IMR-90 (cell line): ENCODE measurements around the gene ZNF541. TPM values are rescaled to one million over a fixed set of nuclear protein-coding genes. Genes with fewer than 3 reads are reported as not detected.

Source experiments
- ATAC-seq: fragments of 200-7000 bp; cut with Tn5 transposase; 2 replicates; pipeline ENCODE4 v1.9.1; 2020; ENCODE audit warnings: low read depth, mild to moderate bottlenecking, moderate library complexity
- BruUV-seq: library from RNA; stranded (reverse); fragments of 400-500 nt; replicated peaks from 2 replicates; lab custom pipeline; 2021; lab: Mats Ljungman, UMichigan
- CTCF ChIA-PET: fragments of 300-600 bp; formaldehyde crosslinking; extraction: SDS; loops from one replicate; lab custom pipeline; 2021; ENCODE audit warnings: antibody characterized with exemption; lab: Yijun Ruan, JAX
- POLR2A ChIA-PET: fragments of 300-600 bp; sonication (Branson Sonifier 250); formaldehyde crosslinking; loops from one replicate; lab custom pipeline; 2022; ENCODE audit warnings: antibody characterized with exemption; ENCODE audit not compliant: unreplicated experiment; lab: Charles Lee
- DNase-seq: peaks from one replicate; pipeline ENCODE4 v3.0.0; 2013
- H2AFZ ChIP-seq: replicated peaks from 2 replicates; pipeline ENCODE3; 2013; ENCODE audit warnings: low read length, mild to moderate bottlenecking; ENCODE audit not compliant: poor library complexity
- H2AK5ac ChIP-seq: 2 replicates; pipeline ENCODE4 v1.6.1; 2013; ENCODE audit warnings: low read depth, low read length, inconsistent platforms
- H2AK9ac ChIP-seq: replicated peaks from 2 replicates; pipeline ENCODE3; 2013; ENCODE audit warnings: mild to moderate bottlenecking, low read depth, low read length, moderate library complexity; ENCODE audit not compliant: poor library complexity
- H2BK120ac ChIP-seq: 2 replicates; pipeline ENCODE4 v1.6.1; 2013; ENCODE audit warnings: low read depth, low read length, inconsistent platforms
- H2BK15ac ChIP-seq: 3 replicates; pipeline ENCODE4 v1.6.1; 2013; ENCODE audit warnings: low read depth, low read length, inconsistent platforms
- H2BK20ac ChIP-seq: 2 replicates; pipeline ENCODE4 v1.6.1; 2013; ENCODE audit warnings: low read depth, mild to moderate bottlenecking, inconsistent platforms, low read length, moderate library complexity
- H2BK5ac ChIP-seq: 2 replicates; pipeline ENCODE4 v1.6.1; 2013; ENCODE audit warnings: mild to moderate bottlenecking, low read depth, low read length, inconsistent platforms; ENCODE audit not compliant: poor library complexity, severe bottlenecking
- H3K14ac ChIP-seq: replicated peaks from 2 replicates; pipeline ENCODE4 v1.6.1; 2013; ENCODE audit warnings: low read depth, low read length, inconsistent platforms
- H3K18ac ChIP-seq: 2 replicates; pipeline ENCODE4 v1.6.1; 2013; ENCODE audit warnings: low read depth, low read length, control low read depth
- H3K23ac ChIP-seq: 2 replicates; pipeline ENCODE4 v1.6.1; 2013; ENCODE audit warnings: low read depth, low read length, inconsistent platforms
- H3K27ac ChIP-seq: 2 replicates; pipeline ENCODE4 v1.5.1; 2013; ENCODE audit warnings: mild to moderate bottlenecking, control low read depth, low read length; ENCODE audit not compliant: insufficient read depth
- H3K27me3 ChIP-seq: 2 replicates; pipeline ENCODE4 v1.6.1; 2013; ENCODE audit warnings: low read length; ENCODE audit not compliant: control insufficient read depth, insufficient read depth
- H3K36me3 ChIP-seq: 2 replicates; pipeline ENCODE4 v1.6.1; 2013; ENCODE audit warnings: low read length, mixed read lengths; ENCODE audit not compliant: control insufficient read depth, insufficient read depth
- H3K4ac ChIP-seq: 2 replicates; pipeline ENCODE4 v1.6.1; 2013; ENCODE audit warnings: low read depth, low read length, inconsistent platforms
- H3K4me1 ChIP-seq: 2 replicates; pipeline ENCODE4 v1.6.1; 2013; ENCODE audit warnings: low read length, mixed read lengths; ENCODE audit not compliant: control insufficient read depth, insufficient read depth
- H3K4me2 ChIP-seq: 2 replicates; pipeline ENCODE4 v1.6.1; 2013; ENCODE audit warnings: low read depth, mild to moderate bottlenecking, control low read depth, low read length, moderate library complexity
- H3K4me3 ChIP-seq: 2 replicates; pipeline ENCODE4 v1.5.1; 2013; ENCODE audit warnings: low read depth, mild to moderate bottlenecking, control low read depth, low read length, moderate library complexity; ENCODE audit not compliant: insufficient read depth
- H3K56ac ChIP-seq: 2 replicates; pipeline ENCODE4 v1.6.1; 2013; ENCODE audit warnings: low read length, inconsistent platforms; ENCODE audit not compliant: insufficient read depth; ENCODE audit errors: extremely low read depth
- H3K79me1 ChIP-seq, 2 experiments: 2 replicates each; pipeline ENCODE4 v1.6.1; 2013; ENCODE audit warnings: low read length in 2 of 2, inconsistent platforms in 1 of 2, low read depth in 1 of 2
- H3K9ac ChIP-seq: 2 replicates; pipeline ENCODE4 v1.6.1; 2013; ENCODE audit warnings: low read depth, low read length, control low read depth
- H3K9me1 ChIP-seq: 2 replicates; pipeline ENCODE4 v1.6.1; 2013; ENCODE audit warnings: low read length, inconsistent platforms; ENCODE audit not compliant: insufficient read depth
- H3K9me3 ChIP-seq: 2 replicates; pipeline ENCODE4 v1.6.1; 2013; ENCODE audit warnings: low read length; ENCODE audit not compliant: control insufficient read depth, insufficient read depth
- H4K20me1 ChIP-seq: 2 replicates; pipeline ENCODE4 v1.6.1; 2013; ENCODE audit warnings: low read length, inconsistent platforms; ENCODE audit not compliant: insufficient read depth
- H4K5ac ChIP-seq: 2 replicates; pipeline ENCODE4 v1.6.1; 2013; ENCODE audit warnings: mild to moderate bottlenecking, low read depth, low read length, control low read depth
- H4K8ac ChIP-seq, 2 experiments: 2 replicates each; pipeline ENCODE4 v1.6.1; 2013; ENCODE audit warnings: low read depth in 2 of 2, low read length in 2 of 2, control low read depth in 1 of 2, inconsistent platforms in 1 of 2
- H4K91ac ChIP-seq: 2 replicates; pipeline ENCODE4 v1.6.1; 2013; ENCODE audit warnings: low read depth, low read length, inconsistent platforms; ENCODE audit not compliant: insufficient read depth
- BHLHE40 ChIP-seq: fragments of 150-350 bp; IDR thresholded peaks from 2 replicates; pipeline ENCODE4 v1.6.1; 2016; ENCODE audit warnings: mild to moderate bottlenecking, low read depth, low read length
- CEBPB ChIP-seq: IDR thresholded peaks from 2 replicates; pipeline ENCODE4 v1.6.1; 2012; ENCODE audit warnings: low read depth, low read length, improper control_type of control experiment
- CHD1 ChIP-seq: IDR thresholded peaks from 2 replicates; pipeline ENCODE4 v1.6.1; 2012; ENCODE audit warnings: low read depth, low read length, improper control_type of control experiment
- CTCF ChIP-seq: conservative IDR thresholded peaks from 2 replicates; pipeline ENCODE4 v1.5.1; 2012; ENCODE audit warnings: mild to moderate bottlenecking, low read depth, low read length, improper control_type of control experiment
- FOS ChIP-seq: fragments of 150-350 bp; IDR thresholded peaks from 2 replicates; pipeline ENCODE4 v1.6.1; 2016; ENCODE audit warnings: low read depth, low read length
- MAFK ChIP-seq: IDR thresholded peaks from 2 replicates; pipeline ENCODE4 v1.6.1; 2012; ENCODE audit warnings: low read depth, low read length, improper control_type of control experiment
- MXI1 ChIP-seq: IDR thresholded peaks from 2 replicates; pipeline ENCODE4 v1.6.1; 2012; ENCODE audit warnings: low read depth, mild to moderate bottlenecking, low read length, moderate library complexity, borderline replicate concordance
- NFE2L2 ChIP-seq: fragments of 150-350 bp; IDR thresholded peaks from 2 replicates; pipeline ENCODE4 v1.6.1; 2016; ENCODE audit warnings: low read depth, mild to moderate bottlenecking, low read length
- POLR2A ChIP-seq: IDR thresholded peaks from 2 replicates; pipeline ENCODE4 v1.6.1; 2012; ENCODE audit warnings: mild to moderate bottlenecking, low read depth, low read length
- RAD21 ChIP-seq: IDR thresholded peaks from 2 replicates; pipeline ENCODE4 v1.6.1; 2012; ENCODE audit warnings: low read length, improper control_type of control experiment
- RCOR1 ChIP-seq: IDR thresholded peaks from 2 replicates; pipeline ENCODE4 v1.6.1; 2012; ENCODE audit warnings: mild to moderate bottlenecking, low read length, improper control_type of control experiment; ENCODE audit not compliant: insufficient replicate concordance
- RFX5 ChIP-seq: IDR thresholded peaks from 2 replicates; pipeline ENCODE4 v1.8.0; 2012; ENCODE audit warnings: low read depth, mild to moderate bottlenecking, low read length, moderate library complexity
- SMC3 ChIP-seq: fragments of 150-350 bp; IDR thresholded peaks from 2 replicates; pipeline ENCODE4 v1.6.1; 2016; ENCODE audit warnings: low read depth, mild to moderate bottlenecking, antibody characterized with exemption, low read length, moderate library complexity
- USF2 ChIP-seq: fragments of 150-350 bp; IDR thresholded peaks from 2 replicates; pipeline ENCODE4 v1.6.1; 2017; ENCODE audit warnings: mild to moderate bottlenecking, antibody characterized with exemption, low read length, low read depth
- WGBS, 2 experiments: methylation state at CpG; one replicate each; pipeline versions ENCODE4 v1.1.5 to v1.1.7; 2013; ENCODE audit warnings: missing lambda C conversion rate in 2 of 2; ENCODE audit not compliant: insufficient read length in 1 of 2; ENCODE audit errors: extremely low coverage in 2 of 2; 5-methylcytosine and 5-hydroxymethylcytosine counted together
- dilution Hi-C: fragments of 300-500 bp; cut with HindIII; formaldehyde crosslinking; loops from one replicate; pipeline ENCODE4 v1.14.3; 2018; ENCODE audit warnings: low sequenced_read_pairs; ENCODE audit not compliant: unreplicated experiment
- in situ Hi-C: fragments of 300-500 bp; cut with MboI; formaldehyde crosslinking; loops from 3 replicates; pipeline ENCODE4 v1.14.3; 2019; ENCODE audit warnings: low sequenced_read_pairs, inconsistent platforms, mixed read lengths
- intact Hi-C: fragments of 100-400 bp; cut with micrococcal nuclease; formaldehyde crosslinking; loops from 2 replicates; pipeline ENCODE4 v1.10.0; 2022
- polyA plus RNA-seq, 3 experiments: library from polyadenylated mRNA; depleted of rRNA; stranded (reverse); fragments of >200 nt; gene quantifications; 2 replicates each; pipeline ENCODE4 v1.2.3, GENCODE V29; 2012; ENCODE audit warnings: low replicate concordance in 1 of 3
- total RNA-seq: library from RNA; depleted of rRNA; stranded (reverse); fragments of >200 nt; gene quantifications from 2 replicates; pipeline ENCODE4 v1.2.3, GENCODE V29; 2012

The ZNF541 gene
- total and polyA plus RNA-seq, 2 of the 4 experiments (the other 2 are of a cell fraction), result not detected

- no peak for TF ChIP-seq MAFK
Observed at GRCh38 chr19:47531640-47532387, 41.1 kb downstream of the ZNF541 start (continued).

- H4K91ac ChIP-seq, result no peak overlapping the region
- no peak overlapping the region for H2AK9ac ChIP-seq
- ChIA-PET CTCF (interaction anchor here (0.6 kb wide), 1 partner anchor 180 kb away, joined by 5 read pairs; no protein-coding TSS in a partner anchor), POLR2A (no interaction called here)
- H4K20me1 ChIP-seq, result no peaks in the 10 kb centered on the region
- WGBS, 2 experiments, result 73% methylated on average over 7 of the region's 16 CpGs; no CpG with 5 or more reads in 1 of the 2 experiments
- in situ Hi-C loops, result no loop called here
- 0 out of 2 replicates have a peak, but pooled peaks cover 2% of the 10 kb centered on the region for H3K9me1 ChIP-seq
- no peak overlapping the region for H3K9ac ChIP-seq
- H2BK20ac ChIP-seq, result no peak overlapping the region
- no peak overlapping the region for H3K4me3 ChIP-seq
- no peak overlapping the region for H3K18ac ChIP-seq
- H3K9me3 ChIP-seq, result no peaks in the 10 kb centered on the region
- no peaks in the 10 kb centered on the region; the same call in 1 of the 2 replicates for H3K4me1 ChIP-seq
- no peak overlapping the region for H2AFZ ChIP-seq
- H3K79me1 ChIP-seq, result no peaks in the 10 kb centered on the region
- no peaks in the 10 kb centered on the region for H3K36me3 ChIP-seq
- no peak overlapping the region for H3K56ac ChIP-seq
- no peak overlapping the region for H4K5ac ChIP-seq
- dilution Hi-C loops, result no loop called here
- no peak overlapping the region for H2BK120ac ChIP-seq
- no peak overlapping the region for H2BK15ac ChIP-seq
- DNase-seq, result no peak
- no peak overlapping the region for H3K14ac ChIP-seq
- intact Hi-C loops, result no loop called here
- no peak overlapping the region for H4K8ac ChIP-seq
- BruUV-seq, result no TSS peak
- no peak overlapping the region for H2BK5ac ChIP-seq
- no peak overlapping the region for H3K4me2 ChIP-seq
- H3K23ac ChIP-seq, result no peak overlapping the region
- H3K27ac ChIP-seq, result no peak overlapping the region
- no peak overlapping the region for H3K4ac ChIP-seq
- H2AK5ac ChIP-seq, result no peak overlapping the region
- peaks cover 33% of the 10 kb centered on the region for H3K27me3 ChIP-seq
- ATAC-seq, result no peak
- TF ChIP-seq MAFK, result no peak
- TF ChIP-seq USF2, result no peak
- TF ChIP-seq BHLHE40, result no peak
- TF ChIP-seq CEBPB, result no peak
- no peak for TF ChIP-seq NFE2L2
- TF ChIP-seq SMC3, result no peak
- TF ChIP-seq FOS, result no peak
- TF ChIP-seq RFX5, result no peak
- TF ChIP-seq CHD1, result no peak
- TF ChIP-seq RAD21, result no peak
- TF ChIP-seq MXI1, result no peak
- no peak for TF ChIP-seq POLR2A
- TF ChIP-seq CTCF, result no peak
- TF ChIP-seq RCOR1, result no peak
Observed at GRCh38 chr19:47529018-47529742, 43.8 kb downstream of the ZNF541 start.
